Gastroesophageal sphincter (tissue), 4 donors: ENCODE results near the gene AASDHPPT. TPM values are rescaled to one million over a fixed set of nuclear protein-coding genes. Genes with fewer than 3 reads are reported as not detected.

Source experiments
- ATAC-seq: fragments of 150-250 bp; one replicate; pipeline ENCODE4 v1.9.1; 2016; ENCODE audit warnings: mild to moderate bottlenecking, moderate library complexity
- H3K27ac ChIP-seq, 4 donors: fragments of 200-600 bp; sonication (generic) in 3 of 4; 1 replicate in 3 of 4; 2 replicates in 1 of 4; pipeline ENCODE4 v1.5.1; 2016 to 2019
- H3K27me3 ChIP-seq: fragments of 200-600 bp; sonication (generic); one replicate; pipeline ENCODE4 v1.5.1; 2019
- H3K36me3 ChIP-seq, 2 donors: fragments of 200-600 bp; sonication (generic); one replicate each; pipeline ENCODE4 v1.5.1; 2019; ENCODE audit warnings: control low read depth in 1 of 2
- H3K4me1 ChIP-seq, 3 donors: fragments of 200-600 bp; sonication (generic); 1 replicate in 2 of 3; 2 replicates in 1 of 3; pipeline ENCODE4 v1.5.1; 2016 to 2019; ENCODE audit warnings: control low read depth in 2 of 3
- H3K4me3 ChIP-seq, 2 donors: fragments of 200-600 bp; sonication (generic); one replicate each; pipeline ENCODE4 v1.5.1; 2019; ENCODE audit warnings: mild to moderate bottlenecking in 1 of 2, moderate library complexity in 1 of 2
- H3K9me3 ChIP-seq, 3 donors: fragments of 200-600 bp; sonication (generic); one replicate each; pipeline ENCODE4 v1.5.1; 2017 to 2019; ENCODE audit warnings: control low read depth in 2 of 3
- CTCF ChIP-seq, 4 experiments: fragments of 200-600 bp in 2 of 4; fragments of 450-650 bp in 2 of 4; sonication (generic) in 1 of 4; IDR thresholded peaks; one replicate each; pipeline ENCODE4 v1.5.1; 2017 to 2019; ENCODE audit warnings: antibody characterized with exemption in 4 of 4, mild to moderate bottlenecking in 2 of 4, moderate library complexity in 2 of 4
- EP300 ChIP-seq: sonication (generic); formaldehyde crosslinking; IDR thresholded peaks from one replicate; pipeline ENCODE4 v1.6.1; 2017; ENCODE audit warnings: antibody characterized with exemption, mild to moderate bottlenecking
- POLR2A ChIP-seq, 2 donors: fragments of 450-650 bp; IDR thresholded peaks; one replicate each; pipeline ENCODE4 v1.6.1; 2017; ENCODE audit warnings: antibody characterized with exemption in 2 of 2, mild to moderate bottlenecking in 2 of 2, moderate library complexity in 1 of 2
- POLR2AphosphoS5 ChIP-seq: sonication (generic); formaldehyde crosslinking; IDR thresholded peaks from one replicate; pipeline ENCODE4 v1.6.1; 2017; ENCODE audit warnings: antibody characterized with exemption
- WGBS, 2 donors: methylation state at CpG; one replicate each; pipeline ENCODE4 v1.1.5; 2018; ENCODE audit warnings: low coverage in 1 of 2; 5-methylcytosine and 5-hydroxymethylcytosine counted together
- total RNA-seq, 4 donors: library from RNA; depleted of rRNA; stranded (reverse); fragments of >200 nt; gene quantifications; one replicate each; pipeline ENCODE4 v1.1.0, GENCODE V29; 2016

Gene AASDHPPT
- total RNA-seq, 4 donors from 2014 or later, result 24.6 to 27.6 (median 25.0) TPM

- TF ChIP-seq POLR2AphosphoS5, result no peak
- no peak for TF ChIP-seq CTCF (IDR thresholded peaks at IDR 0.05)
- H3K36me3 ChIP-seq, result peaks cover 0 to 28% of the 10 kb centered on the region in 2 donors
- H3K4me3 ChIP-seq, result no peak overlapping the region
- H3K27me3 ChIP-seq, result no peaks in the 10 kb centered on the region
- no peaks in the 10 kb centered on the region for H3K4me1 ChIP-seq
- ATAC-seq, result no peak
- H3K27ac ChIP-seq, result no peak overlapping the region
- whole genome bisulfite sequencing, 2 donors, result 87 to 100% methylated on average over 1 of the region's 1 CpG
- no peaks in the 10 kb centered on the region for H3K9me3 ChIP-seq
Observed at GRCh38 chr11:106059617-106060016, 17.8 kb upstream of the AASDHPPT start.

GRCh38 chr11:106061249-106061784 is 16.1 kb upstream of the AASDHPPT start:
- Histone ChIP-seq H3K4me3 (no peak overlapping the region), H3K4me1 (no peaks in the 10 kb centered on the region), H3K36me3 (peaks cover 0 to 22% of the 10 kb centered on the region in 2 donors), H3K9me3 (no peaks in the 10 kb centered on the region), H3K27ac (no peak overlapping the region), H3K27me3 (no peaks in the 10 kb centered on the region)
- TF ChIP-seq CTCF (IDR thresholded peaks at IDR 0.05) (no peak), POLR2A (IDR thresholded peaks at IDR 0.05) (no peak), EP300 (no peak), POLR2AphosphoS5 (no peak)
- no peak for ATAC-seq

GRCh38 chr11:106061954-106062949 is 15.2 kb upstream of the AASDHPPT start:
- TF ChIP-seq POLR2AphosphoS5, result no peak
- TF ChIP-seq POLR2A (IDR thresholded peaks at IDR 0.05), result no peak
- no peak for TF ChIP-seq CTCF (IDR thresholded peaks at IDR 0.05)
- TF ChIP-seq EP300, result no peak
- no peaks in the 10 kb centered on the region for H3K27me3 ChIP-seq
- peaks cover 0 to 15% of the 10 kb centered on the region in 2 donors for H3K36me3 ChIP-seq
- no peak for ATAC-seq
- 92 to 100% methylated on average over 1 of the region's 1 CpG for WGBS, 2 donors
- no peak overlapping the region for H3K27ac ChIP-seq
- no peak overlapping the region for H3K4me3 ChIP-seq
- H3K4me1 ChIP-seq, result no peaks in the 10 kb centered on the region
- no peaks in the 10 kb centered on the region for H3K9me3 ChIP-seq

- TF ChIP-seq POLR2A (IDR thresholded peaks at IDR 0.05) (no peak), CTCF (IDR thresholded peaks at IDR 0.05) (no peak), POLR2AphosphoS5 (no peak), EP300 (no peak)
- no peaks in the 10 kb centered on the region for H3K9me3 ChIP-seq
- peaks cover 0 to 7% of the 10 kb centered on the region in 2 donors for H3K36me3 ChIP-seq
- H3K27ac ChIP-seq, result no peak overlapping the region
- H3K4me3 ChIP-seq, result no peak overlapping the region
- ATAC-seq, result no peak
- no peaks in the 10 kb centered on the region for H3K4me1 ChIP-seq
- H3K27me3 ChIP-seq, result no peaks in the 10 kb centered on the region
Observed at GRCh38 chr11:106063009-106063408, 14.5 kb upstream of the AASDHPPT start.

GRCh38 chr11:106070606-106071005 is 6.9 kb upstream of the AASDHPPT start:
- Histone ChIP-seq H3K36me3 (no peaks in the 10 kb centered on the region), H3K27me3 (no peaks in the 10 kb centered on the region), H3K9me3 (no peaks in the 10 kb centered on the region), H3K4me1 (peaks cover 0 to 18% (median 6%) of the 10 kb centered on the region in 3 donors), H3K4me3 (no peak overlapping the region), H3K27ac (no peak overlapping the region)
- 83 to 85% methylated on average over 2 to 3 of the region's 3 CpGs for WGBS, 2 donors
- TF ChIP-seq POLR2A (IDR thresholded peaks at IDR 0.05), result no peak
- no peak for TF ChIP-seq CTCF (IDR thresholded peaks at IDR 0.05)
- TF ChIP-seq POLR2AphosphoS5, result no peak
- TF ChIP-seq EP300, result no peak
- ATAC-seq, result no peak
